ENCODE results near the gene MRNIP.
"Not testable (repeated sequence)": the region's sequence is repeated elsewhere in the genome, so short reads cannot be mapped to it uniquely, and the experiment has no call there.

MRNIP gene

GRCh38 chr5:179874536-179875292 is 16.1 kb upstream of the MRNIP start:
- Histone ChIP-seq H3K36me3 (ENCODE audit: control insufficient read depth, insufficient read depth, low read length) (peaks cover 45% of the 10 kb centered on the region), H3K4me3 (replicated peaks; ENCODE audit: low read depth, low read length) (no peak overlapping the region), H3K27me3 (replicated peaks; ENCODE audit: control insufficient read depth, insufficient read depth, low read length) (no peaks in the 10 kb centered on the region)
- no peak for DNase-seq (ENCODE audit: extremely low read depth, insufficient read length)
- no peak for TF ChIP-seq CTCF (IDR thresholded peaks at IDR 0.05; ENCODE audit: insufficient read depth, low read length, poor library complexity, severe bottlenecking)

- peaks cover 45% of the 10 kb centered on the region for H3K36me3 ChIP-seq (ENCODE audit: control insufficient read depth, insufficient read depth, low read length)
- TF ChIP-seq CTCF (IDR thresholded peaks at IDR 0.05; ENCODE audit: insufficient read depth, low read length, poor library complexity, severe bottlenecking): no peak
- no peak for DNase-seq (ENCODE audit: extremely low read depth, insufficient read length)
- no peak overlapping the region for H3K4me3 ChIP-seq (replicated peaks; ENCODE audit: low read depth, low read length)
- no peaks in the 10 kb centered on the region for H3K27me3 ChIP-seq (replicated peaks; ENCODE audit: control insufficient read depth, insufficient read depth, low read length)
These were observed 15.5 kb upstream of the MRNIP start for GRCh38 chr5:179874136-179874535.

- Histone ChIP-seq H3K27me3 (replicated peaks; ENCODE audit: control insufficient read depth, insufficient read depth, low read length) (no peaks in the 10 kb centered on the region), H3K4me3 (replicated peaks; ENCODE audit: low read depth, low read length) (no peak overlapping the region), H3K36me3 (ENCODE audit: control insufficient read depth, insufficient read depth, low read length) (peaks cover 45% of the 10 kb centered on the region)
- DNase-seq (ENCODE audit: extremely low read depth, insufficient read length): no peak
- TF ChIP-seq CTCF (IDR thresholded peaks at IDR 0.05; ENCODE audit: insufficient read depth, low read length, poor library complexity, severe bottlenecking): no peak
These were observed 15.0 kb upstream of the MRNIP start for GRCh38 chr5:179873588-179874110.

- TF ChIP-seq CTCF (IDR thresholded peaks at IDR 0.05; ENCODE audit: insufficient read depth, low read length, poor library complexity, severe bottlenecking): no peak
- Histone ChIP-seq H3K4me3 (replicated peaks; ENCODE audit: low read depth, low read length) (no peak overlapping the region), H3K36me3 (ENCODE audit: control insufficient read depth, insufficient read depth, low read length) (peaks cover 42% of the 10 kb centered on the region), H3K27me3 (replicated peaks; ENCODE audit: control insufficient read depth, insufficient read depth, low read length) (no peaks in the 10 kb centered on the region)
- no peak for DNase-seq (ENCODE audit: extremely low read depth, insufficient read length)
These were observed 14.4 kb upstream of the MRNIP start for GRCh38 chr5:179872828-179873575.

GRCh38 chr5:179872055-179872827 is 13.6 kb upstream of the MRNIP start:
- no peak overlapping the region for H3K4me3 ChIP-seq (replicated peaks; ENCODE audit: low read depth, low read length)
- TF ChIP-seq CTCF (IDR thresholded peaks at IDR 0.05; ENCODE audit: insufficient read depth, low read length, poor library complexity, severe bottlenecking): no peak
- H3K36me3 ChIP-seq (ENCODE audit: control insufficient read depth, insufficient read depth, low read length): peaks cover 41% of the 10 kb centered on the region
- no peak for DNase-seq (ENCODE audit: extremely low read depth, insufficient read length)
- no peaks in the 10 kb centered on the region for H3K27me3 ChIP-seq (replicated peaks; ENCODE audit: control insufficient read depth, insufficient read depth, low read length)

- H3K4me3 ChIP-seq (replicated peaks; ENCODE audit: low read depth, low read length); DNase-seq (ENCODE audit: extremely low read depth, insufficient read length): not testable (repeated sequence)
- H3K36me3 ChIP-seq (ENCODE audit: control insufficient read depth, insufficient read depth, low read length): peaks cover 45% of the 10 kb centered on the region
These were observed 12.9 kb upstream of the MRNIP start for GRCh38 chr5:179871533-179871932.

More at GRCh38 chr5:179871533-179871932, 12.9 kb upstream of the MRNIP start:
- H3K27me3 ChIP-seq (replicated peaks; ENCODE audit: control insufficient read depth, insufficient read depth, low read length): not testable (repeated sequence)
